GM12892 (cell line): ENCODE data around the gene GRID1.
"Not testable (repeated sequence)": the region's sequence is repeated elsewhere in the genome, so short reads cannot be mapped to it uniquely, and the experiment has no call there.

Experiments
- POLR2A ChIP-seq: IDR thresholded peaks from 2 replicates; pipeline ENCODE4 v1.6.1; 2011; ENCODE audit warnings: low read depth, low read length, control low read depth
- POLR2AphosphoS5 ChIP-seq: IDR thresholded peaks from 2 replicates; pipeline ENCODE4 v1.6.1; 2011; ENCODE audit warnings: low read depth, low read length, control low read depth
- TAF1 ChIP-seq: IDR thresholded peaks from 2 replicates; pipeline ENCODE4 v1.6.1; 2011; ENCODE audit warnings: low read depth, mild to moderate bottlenecking, control low read depth, low read length, borderline replicate concordance

- not testable (repeated sequence) for TF ChIP-seq POLR2A, POLR2AphosphoS5, TAF1
Measured at GRCh38 chr10:85699066-85699465, 667.5 kb downstream of the GRID1 start.
